ENCODE measurements around the gene TAPBP.
A peak's percentile ranks its signal among the peaks of the same experiment; 100 is the strongest.
"Not testable (repeated sequence)": the region's sequence is repeated elsewhere in the genome, so short reads cannot be mapped to it uniquely, and the experiment has no call there.

TAPBP gene

GRCh38 chr6:33286946-33287914 lies 26.6 kb downstream of the TAPBP start:
- ATAC-seq (ENCODE audit: insufficient read depth, low read depth): no peak
- Histone ChIP-seq H3K9ac (ENCODE audit: low read depth, low read length) (no peak overlapping the region), H3K4me3 (ENCODE audit: low read depth in 1 of 2, low read length in 2 of 2) (no peak overlapping the region; a peak in 1 of 4 replicates)

GRCh38 chr6:33285214-33285613 lies 28.7 kb downstream of the TAPBP start:
- Histone ChIP-seq H3K4me1 (ENCODE audit: insufficient read depth, low read length) (peaks cover 22% of the 10 kb centered on the region), H3K36me3 (ENCODE audit: insufficient read depth, low read length) (peaks cover 65% of the 10 kb centered on the region), H3K79me2 (ENCODE audit: insufficient read depth, low read length) (peaks cover 29% of the 10 kb centered on the region)
- H3K9me3 ChIP-seq (ENCODE audit: insufficient read depth, low read length, severe bottlenecking); H3K27me3 ChIP-seq (ENCODE audit: insufficient read depth, low read length, poor library complexity); H4K20me1 ChIP-seq (ENCODE audit: insufficient read depth, low read length); H3K9ac ChIP-seq (ENCODE audit: low read depth, low read length); H2AFZ ChIP-seq (ENCODE audit: low read depth, low read length); DNase-seq; H3K4me3 ChIP-seq (ENCODE audit: low read depth in 1 of 2, low read length in 2 of 2); H3K4me2 ChIP-seq (ENCODE audit: insufficient read depth, low read length); ATAC-seq (ENCODE audit: insufficient read depth, low read depth); H3K27ac ChIP-seq (ENCODE audit: low read length): not testable (repeated sequence)

More at GRCh38 chr6:33286946-33287914, 26.6 kb downstream of the TAPBP start:
- no peaks in the 10 kb centered on the region for H4K20me1 ChIP-seq (ENCODE audit: insufficient read depth, low read length)
- no peak overlapping the region for H2AFZ ChIP-seq (ENCODE audit: low read depth, low read length)
- H3K9me3 ChIP-seq (ENCODE audit: insufficient read depth, low read length, severe bottlenecking): no peaks in the 10 kb centered on the region
- H3K27me3 ChIP-seq (ENCODE audit: insufficient read depth, low read length, poor library complexity): no peaks in the 10 kb centered on the region
- peaks cover 35% of the 10 kb centered on the region for H3K4me1 ChIP-seq (ENCODE audit: insufficient read depth, low read length)
- H3K27ac ChIP-seq (ENCODE audit: low read length): no peak overlapping the region
- peak overlapping the region; percentile 91; the same call in 1 of the 2 replicates for H3K4me2 ChIP-seq (ENCODE audit: insufficient read depth, low read length)
- no peak for DNase-seq
- no peak for TF ChIP-seq EZH2 (IDR thresholded peaks at IDR 0.05; ENCODE audit: borderline replicate concordance, low read depth, low read length, severe bottlenecking)
- no peak for TF ChIP-seq CTCF (IDR thresholded peaks at IDR 0.05; ENCODE audit: borderline replicate concordance, extremely low read depth, low read length, poor library complexity, severe bottlenecking)
- H3K79me2 ChIP-seq (ENCODE audit: insufficient read depth, low read length): peaks cover 43% of the 10 kb centered on the region
- H3K36me3 ChIP-seq (ENCODE audit: insufficient read depth, low read length): peaks cover 66% of the 10 kb centered on the region

GRCh38 chr6:33280539-33280938 lies 33.3 kb downstream of the TAPBP start:
- H3K9me3 ChIP-seq (ENCODE audit: insufficient read depth, low read length, severe bottlenecking): no peaks in the 10 kb centered on the region
- H3K36me3 ChIP-seq (ENCODE audit: insufficient read depth, low read length): peaks cover 79% of the 10 kb centered on the region
- H3K27ac ChIP-seq (ENCODE audit: low read length): no peak overlapping the region
- H4K20me1 ChIP-seq (ENCODE audit: insufficient read depth, low read length): peaks cover 21% of the 10 kb centered on the region
- H3K4me3 ChIP-seq (ENCODE audit: low read depth in 1 of 2, low read length in 2 of 2): no peak overlapping the region
- ATAC-seq (ENCODE audit: insufficient read depth, low read depth) (no peak), DNase-seq (no peak)
- H3K27me3 ChIP-seq (ENCODE audit: insufficient read depth, low read length, poor library complexity): no peaks in the 10 kb centered on the region
- H3K9ac ChIP-seq (ENCODE audit: low read depth, low read length): no peak overlapping the region
- H2AFZ ChIP-seq (ENCODE audit: low read depth, low read length): no peak overlapping the region
- H3K79me2 ChIP-seq (ENCODE audit: insufficient read depth, low read length): peaks cover 10% of the 10 kb centered on the region
- TF ChIP-seq EZH2 (IDR thresholded peaks at IDR 0.05; ENCODE audit: borderline replicate concordance, low read depth, low read length, severe bottlenecking): no peak
- no peak for TF ChIP-seq CTCF (IDR thresholded peaks at IDR 0.05; ENCODE audit: borderline replicate concordance, extremely low read depth, low read length, poor library complexity, severe bottlenecking)
- H3K4me2 ChIP-seq (ENCODE audit: insufficient read depth, low read length): no peak overlapping the region
- peaks cover 27% of the 10 kb centered on the region for H3K4me1 ChIP-seq (ENCODE audit: insufficient read depth, low read length)

- H3K27ac ChIP-seq (ENCODE audit: low read length): no peak overlapping the region
- TF ChIP-seq CTCF (IDR thresholded peaks at IDR 0.05; ENCODE audit: borderline replicate concordance, extremely low read depth, low read length, poor library complexity, severe bottlenecking): peak; percentile 62
- TF ChIP-seq EZH2 (IDR thresholded peaks at IDR 0.05; ENCODE audit: borderline replicate concordance, low read depth, low read length, severe bottlenecking): no peak
- no peak overlapping the region for H3K9ac ChIP-seq (ENCODE audit: low read depth, low read length)
- no peak overlapping the region for H3K4me2 ChIP-seq (ENCODE audit: insufficient read depth, low read length)
- H2AFZ ChIP-seq (ENCODE audit: low read depth, low read length): no peak overlapping the region
- H3K4me3 ChIP-seq (ENCODE audit: low read depth in 1 of 2, low read length in 2 of 2): no peak overlapping the region
- H3K36me3 ChIP-seq (ENCODE audit: insufficient read depth, low read length): peaks cover 84% of the 10 kb centered on the region
- H3K79me2 ChIP-seq (ENCODE audit: insufficient read depth, low read length): peaks cover 15% of the 10 kb centered on the region
- peak; percentile 38 for DNase-seq
- H4K20me1 ChIP-seq (ENCODE audit: insufficient read depth, low read length): peaks cover 23% of the 10 kb centered on the region
- peak; percentile 9; the same call in 1 of the 3 replicates for ATAC-seq (ENCODE audit: insufficient read depth, low read depth)
- no peaks in the 10 kb centered on the region for H3K27me3 ChIP-seq (ENCODE audit: insufficient read depth, low read length, poor library complexity)
- H3K4me1 ChIP-seq (ENCODE audit: insufficient read depth, low read length): peaks cover 32% of the 10 kb centered on the region
- H3K9me3 ChIP-seq (ENCODE audit: insufficient read depth, low read length, severe bottlenecking): no peaks in the 10 kb centered on the region
Measured at GRCh38 chr6:33279971-33280511, 33.8 kb downstream of the TAPBP start.
